Epithelial cell of esophagus (primary cell): ENCODE results near the gene TTC39C.
A peak's percentile ranks its signal among the peaks of the same experiment; 100 is the strongest.
"Not testable (repeated sequence)": the region's sequence is repeated elsewhere in the genome, so short reads cannot be mapped to it uniquely, and the experiment has no call there.

ENCODE experiments used
- DNase-seq: peaks from one replicate; pipeline ENCODE4 v3.0.0; 2010; ENCODE audit warnings: low read depth
- H3K4me3 ChIP-seq: 2 replicates; pipeline ENCODE4 v1.5.1; 2011; ENCODE audit warnings: mild to moderate bottlenecking, low read length, control low read depth
- TF ChIP-seq, protein P1 (sequence below): IDR thresholded peaks from 2 replicates; pipeline ENCODE4 v1.5.1; 2011; ENCODE audit warnings: low read depth, mild to moderate bottlenecking, low read length, control low read depth, inconsistent platforms; ENCODE audit not compliant: insufficient read depth; ENCODE audit errors: missing control alignments

The TTC39C gene

DNA sequence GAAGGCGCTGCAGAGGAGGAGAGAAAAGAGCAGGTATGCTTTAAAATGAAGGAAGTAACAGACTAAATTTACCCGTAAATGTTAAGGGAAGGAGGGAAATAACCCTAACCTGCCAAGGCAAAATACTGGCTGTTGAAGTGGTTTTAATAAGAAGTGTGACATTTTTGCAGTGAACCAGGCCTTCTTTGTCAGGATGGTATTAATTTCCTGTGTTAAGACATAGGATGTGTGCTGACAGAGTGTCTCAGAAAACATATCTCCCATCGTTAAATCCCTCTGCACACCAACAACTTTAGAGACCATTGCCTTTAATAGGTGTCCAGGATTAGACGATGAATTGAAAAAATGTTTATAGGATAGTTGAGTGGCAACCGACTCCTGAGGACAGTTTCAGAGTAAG, 9.9 kb downstream of the TTC39C start:
- no peak overlapping the region for H3K4me3 ChIP-seq
- TF ChIP-seq, protein P1, sequence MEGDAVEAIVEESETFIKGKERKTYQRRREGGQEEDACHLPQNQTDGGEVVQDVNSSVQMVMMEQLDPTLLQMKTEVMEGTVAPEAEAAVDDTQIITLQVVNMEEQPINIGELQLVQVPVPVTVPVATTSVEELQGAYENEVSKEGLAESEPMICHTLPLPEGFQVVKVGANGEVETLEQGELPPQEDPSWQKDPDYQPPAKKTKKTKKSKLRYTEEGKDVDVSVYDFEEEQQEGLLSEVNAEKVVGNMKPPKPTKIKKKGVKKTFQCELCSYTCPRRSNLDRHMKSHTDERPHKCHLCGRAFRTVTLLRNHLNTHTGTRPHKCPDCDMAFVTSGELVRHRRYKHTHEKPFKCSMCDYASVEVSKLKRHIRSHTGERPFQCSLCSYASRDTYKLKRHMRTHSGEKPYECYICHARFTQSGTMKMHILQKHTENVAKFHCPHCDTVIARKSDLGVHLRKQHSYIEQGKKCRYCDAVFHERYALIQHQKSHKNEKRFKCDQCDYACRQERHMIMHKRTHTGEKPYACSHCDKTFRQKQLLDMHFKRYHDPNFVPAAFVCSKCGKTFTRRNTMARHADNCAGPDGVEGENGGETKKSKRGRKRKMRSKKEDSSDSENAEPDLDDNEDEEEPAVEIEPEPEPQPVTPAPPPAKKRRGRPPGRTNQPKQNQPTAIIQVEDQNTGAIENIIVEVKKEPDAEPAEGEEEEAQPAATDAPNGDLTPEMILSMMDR, result no peak

DNA sequence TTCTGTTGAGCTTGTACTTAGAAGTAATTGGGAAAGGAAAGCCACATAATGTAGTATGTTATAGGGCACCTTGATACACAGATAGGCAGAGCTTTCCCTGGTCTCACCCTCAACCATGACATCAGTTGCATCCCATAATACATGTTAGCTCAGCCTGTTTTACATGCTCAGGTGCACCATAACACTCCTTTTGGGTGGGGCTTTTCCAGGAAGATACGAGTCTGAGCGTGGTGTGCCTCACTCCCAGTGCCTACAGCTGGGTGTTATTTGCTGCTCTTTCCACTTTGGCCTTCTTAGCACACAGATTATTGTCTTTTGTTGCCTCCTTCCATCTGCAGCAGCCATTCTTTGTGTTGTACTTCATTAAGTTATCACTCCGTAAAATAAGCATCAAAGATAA, 11.9 kb downstream of the TTC39C start:
- TF ChIP-seq, protein P1, result no peak
- DNase-seq, result peak; percentile 85

More for the DNA sequence above, 9.9 kb downstream of the TTC39C start:
- DNase-seq, result no peak

DNA sequence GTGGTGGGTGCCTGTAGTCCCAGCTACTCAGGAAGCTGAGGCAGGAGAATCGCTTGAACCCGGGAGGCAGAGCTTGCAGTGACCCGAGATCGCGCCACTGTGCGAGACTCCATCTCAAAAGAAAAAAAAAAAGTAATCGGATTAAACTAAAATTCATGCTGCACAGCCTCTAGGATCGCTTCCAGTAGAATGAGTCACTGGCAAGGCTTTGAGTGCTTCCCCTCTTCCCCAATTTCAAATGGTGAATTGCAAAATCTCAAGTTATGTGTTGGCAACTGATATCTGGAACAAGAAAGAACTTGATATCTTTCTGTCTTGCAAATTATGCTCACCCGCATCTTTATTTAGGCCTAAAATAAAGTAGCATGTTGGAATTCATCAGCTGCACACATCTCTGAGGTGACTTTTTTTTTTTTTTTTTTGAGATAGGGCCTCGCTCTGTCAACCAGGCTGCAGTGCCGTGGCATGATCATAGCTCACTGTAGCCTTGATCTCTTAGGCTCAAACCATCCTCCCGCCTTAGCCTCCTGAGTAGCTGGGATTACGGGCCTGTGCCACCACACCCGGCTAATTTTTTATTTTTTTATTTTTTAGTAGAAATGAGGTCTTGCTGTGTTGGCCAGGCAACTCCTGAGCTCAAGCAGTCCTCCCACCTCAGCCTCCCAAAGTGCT, 12.7 kb downstream of the TTC39C start:
- H3K4me3 ChIP-seq, result no peak overlapping the region
- TF ChIP-seq, protein P1, result no peak
- DNase-seq, result peak; percentile 93

More for the DNA sequence above, 11.9 kb downstream of the TTC39C start:
- H3K4me3 ChIP-seq, result no peak overlapping the region

DNA sequence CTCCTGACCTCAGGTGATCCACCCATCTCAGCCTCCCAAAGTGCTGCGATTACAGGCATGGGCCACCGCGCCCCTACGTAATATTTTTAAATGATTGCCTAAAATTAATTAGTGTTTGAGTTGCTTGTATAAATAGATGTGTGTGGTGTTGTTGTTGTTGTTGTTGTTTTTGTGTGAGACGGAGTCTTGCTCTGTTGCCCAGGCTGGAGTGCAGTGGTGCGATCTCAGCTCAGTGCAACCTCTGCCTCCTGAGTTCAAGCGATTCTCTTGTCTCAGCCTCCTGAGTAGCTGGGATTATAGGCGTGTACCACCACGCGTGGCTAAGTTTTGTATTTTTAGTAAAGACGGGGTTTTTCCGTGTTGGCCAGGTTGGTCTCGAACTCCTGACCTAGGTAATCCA, 14.4 kb downstream of the TTC39C start:
- not testable (repeated sequence) for DNase-seq, H3K4me3 ChIP-seq

DNA sequence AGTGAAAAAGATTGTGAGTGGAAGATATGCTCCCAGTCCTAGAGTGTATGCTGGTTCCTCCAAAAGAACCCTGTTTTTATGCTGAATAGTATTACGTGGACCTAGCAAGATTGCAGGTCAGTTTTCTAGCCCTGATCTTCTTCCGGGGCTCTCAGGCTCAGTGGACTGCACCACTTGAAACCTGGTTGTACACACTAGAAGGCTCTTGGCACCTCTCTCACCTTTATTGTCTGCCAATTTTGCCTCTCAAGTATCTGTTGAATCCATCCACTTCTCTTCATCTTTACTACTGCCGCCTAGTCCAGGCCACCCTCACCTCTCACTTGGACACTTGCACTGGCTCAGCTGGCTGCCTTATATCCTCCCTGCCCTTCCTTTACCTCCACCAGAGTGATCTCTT, 16.8 kb downstream of the TTC39C start:
- TF ChIP-seq, protein P1, result no peak
- H3K4me3 ChIP-seq, result no peak overlapping the region

DNA sequence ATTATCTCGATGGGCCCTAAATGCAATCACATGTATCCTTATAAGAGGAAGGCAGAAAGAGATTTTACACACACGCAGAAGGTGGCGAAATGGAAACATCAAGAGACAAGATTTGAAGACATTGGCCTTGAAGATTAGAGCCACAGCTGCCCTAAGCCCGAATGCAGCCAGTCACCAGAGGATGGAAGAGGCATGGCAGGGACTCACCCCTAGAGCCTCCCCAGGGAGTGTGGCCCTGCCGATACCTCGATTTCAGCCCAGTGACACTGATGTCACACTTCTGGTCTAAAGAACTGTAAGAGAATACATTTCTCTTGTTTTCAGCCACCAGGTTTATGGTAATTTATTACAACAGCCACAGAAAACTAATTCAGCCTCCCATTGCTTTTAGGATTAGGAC, 17.4 kb downstream of the TTC39C start:
- DNase-seq, result no peak
- TF ChIP-seq, protein P1, result no peak
- no peak overlapping the region for H3K4me3 ChIP-seq

More for the DNA sequence above, 16.8 kb downstream of the TTC39C start:
- no peak for DNase-seq

DNA sequence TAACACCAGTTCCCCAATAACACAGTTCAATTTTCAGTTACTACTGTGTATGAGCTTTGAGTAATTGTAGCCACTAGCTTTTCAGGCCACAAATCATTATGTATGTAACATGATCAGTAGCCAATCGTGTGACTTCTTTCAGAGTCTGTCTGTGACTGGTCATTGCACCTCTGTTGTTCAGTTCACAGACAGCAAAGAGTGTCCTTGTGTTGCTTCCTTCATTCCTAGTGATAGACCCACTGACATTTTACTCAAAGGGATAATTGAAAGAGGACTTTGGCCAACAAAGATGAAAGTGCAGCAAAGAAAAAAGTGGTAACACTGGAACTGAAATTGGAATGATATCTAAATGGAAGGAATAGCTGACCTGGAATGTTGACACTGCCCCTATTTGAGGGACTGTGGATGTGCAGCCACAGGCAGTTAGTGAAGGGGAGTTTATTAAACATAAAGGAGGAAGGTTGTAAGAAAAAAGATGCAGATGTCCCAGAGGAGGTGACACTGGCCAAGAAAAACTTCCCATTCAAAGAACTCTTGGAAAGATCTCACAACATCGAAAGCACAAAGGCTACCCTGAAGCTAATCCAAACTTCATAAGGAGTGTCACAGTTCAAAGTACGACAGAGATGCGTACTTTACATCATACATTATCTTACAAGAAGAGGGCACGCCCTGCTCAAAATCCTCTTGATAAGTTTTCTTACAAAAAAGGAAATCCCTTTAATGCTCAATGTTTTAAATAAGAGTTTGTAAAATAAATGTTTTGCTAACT, 19.3 kb downstream of the TTC39C start:
- H3K4me3 ChIP-seq, result no peak overlapping the region
- no peak for DNase-seq
- TF ChIP-seq, protein P1, result no peak
